OCI-LY7 (cell line): ENCODE results near the gene LCAT.

Experiments used
- CTCF ChIP-seq: fragments of 200-600 bp; sonication (generic); conservative IDR thresholded peaks from 2 replicates; pipeline ENCODE4 v1.5.1; 2014; ENCODE audit warnings: mild to moderate bottlenecking, antibody characterized with exemption, low read length, moderate library complexity, mixed read lengths
- EZH2phosphoT487 ChIP-seq: fragments of 200-600 bp; sonication (generic); IDR thresholded peaks from 2 replicates; pipeline ENCODE4 v1.6.1; 2018; ENCODE audit warnings: low read depth, borderline replicate concordance, mild to moderate bottlenecking, mixed run types, antibody characterized with exemption, low read length, moderate library complexity, mixed read lengths

DNA sequence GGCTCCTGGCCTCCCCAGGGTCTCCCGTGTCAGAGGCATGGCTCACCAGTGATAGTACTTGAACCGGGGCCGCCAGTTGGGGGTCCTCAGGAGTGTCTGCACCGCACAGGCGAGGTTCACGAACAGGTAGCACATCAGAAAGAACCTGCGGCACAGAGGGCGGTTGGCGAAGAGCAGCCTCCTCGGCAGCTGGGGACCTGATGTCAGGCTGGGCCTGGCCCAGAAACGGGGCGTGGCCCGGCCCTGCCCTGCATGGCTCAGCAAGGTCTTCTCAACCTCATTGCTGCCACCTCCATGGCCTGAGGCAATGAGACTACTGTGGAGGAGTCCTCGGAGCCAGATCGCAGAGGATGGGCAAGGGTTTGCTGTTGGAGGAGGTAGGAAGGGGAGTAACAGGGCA is 4.1 kb upstream of the LCAT start:
- TF ChIP-seq CTCF (no peak), EZH2phosphoT487 (no peak)
